GM23338 (cell line): ENCODE data around the gene PTGER4.

ENCODE experiments used
- EZH2 ChIP-seq: fragments of 200-600 bp; sonication (generic); IDR thresholded peaks from one replicate; pipeline ENCODE4 v1.8.0; 2017; ENCODE audit warnings: antibody characterized with exemption, mild to moderate bottlenecking, low read depth; ENCODE audit not compliant: unreplicated experiment
- TF ChIP-seq, protein P1 (sequence below), 2 experiments: fragments of 200-600 bp in 1 of 2; sonication (generic) in 1 of 2; conservative IDR thresholded peaks; 2 replicates each; pipeline versions ENCODE4 v1.5.1 to v1.6.1; 2016 to 2017; ENCODE audit warnings: antibody characterized with exemption in 2 of 2, low read depth in 2 of 2, mild to moderate bottlenecking in 2 of 2, moderate library complexity in 1 of 2
- TF ChIP-seq, protein P2 (sequence below): IDR thresholded peaks from one replicate; pipeline ENCODE4 v1.6.1; 2018; ENCODE audit warnings: antibody characterized with exemption; ENCODE audit not compliant: unreplicated experiment

GRCh38 chr5:40669606-40670390 is 9.9 kb upstream of the PTGER4 start:
- TF ChIP-seq, protein P1, sequence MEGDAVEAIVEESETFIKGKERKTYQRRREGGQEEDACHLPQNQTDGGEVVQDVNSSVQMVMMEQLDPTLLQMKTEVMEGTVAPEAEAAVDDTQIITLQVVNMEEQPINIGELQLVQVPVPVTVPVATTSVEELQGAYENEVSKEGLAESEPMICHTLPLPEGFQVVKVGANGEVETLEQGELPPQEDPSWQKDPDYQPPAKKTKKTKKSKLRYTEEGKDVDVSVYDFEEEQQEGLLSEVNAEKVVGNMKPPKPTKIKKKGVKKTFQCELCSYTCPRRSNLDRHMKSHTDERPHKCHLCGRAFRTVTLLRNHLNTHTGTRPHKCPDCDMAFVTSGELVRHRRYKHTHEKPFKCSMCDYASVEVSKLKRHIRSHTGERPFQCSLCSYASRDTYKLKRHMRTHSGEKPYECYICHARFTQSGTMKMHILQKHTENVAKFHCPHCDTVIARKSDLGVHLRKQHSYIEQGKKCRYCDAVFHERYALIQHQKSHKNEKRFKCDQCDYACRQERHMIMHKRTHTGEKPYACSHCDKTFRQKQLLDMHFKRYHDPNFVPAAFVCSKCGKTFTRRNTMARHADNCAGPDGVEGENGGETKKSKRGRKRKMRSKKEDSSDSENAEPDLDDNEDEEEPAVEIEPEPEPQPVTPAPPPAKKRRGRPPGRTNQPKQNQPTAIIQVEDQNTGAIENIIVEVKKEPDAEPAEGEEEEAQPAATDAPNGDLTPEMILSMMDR (conservative IDR thresholded peaks at IDR 0.05; ENCODE audit: low read depth in 2 of 2) = no peak
- TF ChIP-seq, protein P2, sequence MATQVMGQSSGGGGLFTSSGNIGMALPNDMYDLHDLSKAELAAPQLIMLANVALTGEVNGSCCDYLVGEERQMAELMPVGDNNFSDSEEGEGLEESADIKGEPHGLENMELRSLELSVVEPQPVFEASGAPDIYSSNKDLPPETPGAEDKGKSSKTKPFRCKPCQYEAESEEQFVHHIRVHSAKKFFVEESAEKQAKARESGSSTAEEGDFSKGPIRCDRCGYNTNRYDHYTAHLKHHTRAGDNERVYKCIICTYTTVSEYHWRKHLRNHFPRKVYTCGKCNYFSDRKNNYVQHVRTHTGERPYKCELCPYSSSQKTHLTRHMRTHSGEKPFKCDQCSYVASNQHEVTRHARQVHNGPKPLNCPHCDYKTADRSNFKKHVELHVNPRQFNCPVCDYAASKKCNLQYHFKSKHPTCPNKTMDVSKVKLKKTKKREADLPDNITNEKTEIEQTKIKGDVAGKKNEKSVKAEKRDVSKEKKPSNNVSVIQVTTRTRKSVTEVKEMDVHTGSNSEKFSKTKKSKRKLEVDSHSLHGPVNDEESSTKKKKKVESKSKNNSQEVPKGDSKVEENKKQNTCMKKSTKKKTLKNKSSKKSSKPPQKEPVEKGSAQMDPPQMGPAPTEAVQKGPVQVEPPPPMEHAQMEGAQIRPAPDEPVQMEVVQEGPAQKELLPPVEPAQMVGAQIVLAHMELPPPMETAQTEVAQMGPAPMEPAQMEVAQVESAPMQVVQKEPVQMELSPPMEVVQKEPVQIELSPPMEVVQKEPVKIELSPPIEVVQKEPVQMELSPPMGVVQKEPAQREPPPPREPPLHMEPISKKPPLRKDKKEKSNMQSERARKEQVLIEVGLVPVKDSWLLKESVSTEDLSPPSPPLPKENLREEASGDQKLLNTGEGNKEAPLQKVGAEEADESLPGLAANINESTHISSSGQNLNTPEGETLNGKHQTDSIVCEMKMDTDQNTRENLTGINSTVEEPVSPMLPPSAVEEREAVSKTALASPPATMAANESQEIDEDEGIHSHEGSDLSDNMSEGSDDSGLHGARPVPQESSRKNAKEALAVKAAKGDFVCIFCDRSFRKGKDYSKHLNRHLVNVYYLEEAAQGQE = no peak
- TF ChIP-seq EZH2 = no peak
